KMS-11 (cell line): Measurements from ENCODE around the gene SDHAF3.
"Not testable (repeated sequence)": the region's sequence is repeated elsewhere in the genome, so short reads cannot be mapped to it uniquely, and the experiment has no call there.

ENCODE experiments used
- H2AFZ ChIP-seq: fragments of 200-600 bp; sonication (generic); 2 replicates; pipeline ENCODE4 v1.6.1; 2016; ENCODE audit warnings: antibody characterized with exemption, mixed run types, low read depth
- H3K27ac ChIP-seq: fragments of 200-600 bp; sonication (generic); 2 replicates; pipeline ENCODE4 v1.6.1; 2016; ENCODE audit warnings: mild to moderate bottlenecking, mixed run types
- H3K27me3 ChIP-seq: fragments of 200-600 bp; sonication (generic); 2 replicates; pipeline ENCODE4 v1.6.1; 2017; ENCODE audit warnings: mild to moderate bottlenecking, low read depth, mixed run types, moderate library complexity; ENCODE audit not compliant: insufficient read depth
- H3K36me3 ChIP-seq: fragments of 200-600 bp; sonication (generic); 2 replicates; pipeline ENCODE4 v1.6.1; 2017; ENCODE audit warnings: mild to moderate bottlenecking, mixed run types; ENCODE audit not compliant: insufficient read depth
- H3K4me1 ChIP-seq: fragments of 200-600 bp; sonication (generic); 2 replicates; pipeline ENCODE4 v1.6.1; 2016; ENCODE audit warnings: mild to moderate bottlenecking, low read depth, mixed run types; ENCODE audit not compliant: poor library complexity, severe bottlenecking
- H3K4me2 ChIP-seq: fragments of 200-600 bp; sonication (generic); 2 replicates; pipeline ENCODE4 v1.7.0; 2016; ENCODE audit warnings: mild to moderate bottlenecking, mixed run types
- H3K4me3 ChIP-seq: fragments of 200-600 bp; sonication (generic); IDR thresholded peaks from 2 replicates; pipeline ENCODE4 v1.6.1; 2017; ENCODE audit warnings: low read depth, low read length, mixed read lengths; ENCODE audit not compliant: insufficient read depth
- H3K79me2 ChIP-seq: fragments of 200-600 bp; sonication (generic); 2 replicates; pipeline ENCODE4 v1.6.1; 2016; ENCODE audit warnings: low read depth, mixed run types; ENCODE audit not compliant: insufficient read depth
- H3K9ac ChIP-seq: fragments of 200-600 bp; sonication (generic); 2 replicates; pipeline ENCODE4 v1.6.1; 2016; ENCODE audit warnings: mild to moderate bottlenecking, mixed run types
- H4K20me1 ChIP-seq: fragments of 200-600 bp; sonication (generic); 2 replicates; pipeline ENCODE4 v1.6.1; 2016; ENCODE audit warnings: mild to moderate bottlenecking, mixed run types; ENCODE audit not compliant: insufficient read depth
- CTCF ChIP-seq: fragments of 200-600 bp; sonication (generic); conservative IDR thresholded peaks from 2 replicates; pipeline ENCODE4 v1.6.1; 2017; ENCODE audit warnings: low read depth, mild to moderate bottlenecking, antibody characterized with exemption, low read length, moderate library complexity, mixed read lengths

SDHAF3 gene

GRCh38 chr7:97179454-97180104 lies 62.1 kb downstream of the SDHAF3 start:
- TF ChIP-seq CTCF = peak; percentile 89
- no peak overlapping the region for H3K4me2 ChIP-seq
- H3K4me1 ChIP-seq = no peaks in the 10 kb centered on the region
- H2AFZ ChIP-seq = no peak overlapping the region
- H3K27ac ChIP-seq = no peak overlapping the region
- no peak overlapping the region for H3K9ac ChIP-seq
- no peaks in the 10 kb centered on the region for H3K36me3 ChIP-seq
- no peaks in the 10 kb centered on the region for H4K20me1 ChIP-seq
- H3K79me2 ChIP-seq = no peaks in the 10 kb centered on the region
- H3K4me3 ChIP-seq = no peak overlapping the region
- H3K27me3 ChIP-seq = no peaks in the 10 kb centered on the region

GRCh38 chr7:97187067-97187466 lies 69.6 kb downstream of the SDHAF3 start:
- Histone ChIP-seq H3K79me2 (no peaks in the 10 kb centered on the region), H2AFZ (no peak overlapping the region), H3K4me3 (no peak overlapping the region), H3K36me3 (no peaks in the 10 kb centered on the region), H3K27ac (no peak overlapping the region), H3K4me2 (no peak overlapping the region), H3K4me1 (no peaks in the 10 kb centered on the region), H3K27me3 (no peaks in the 10 kb centered on the region), H4K20me1 (no peaks in the 10 kb centered on the region), H3K9ac (no peak overlapping the region)
- TF ChIP-seq CTCF = no peak

- not testable (repeated sequence) for H3K9ac ChIP-seq, H3K27me3 ChIP-seq, H3K36me3 ChIP-seq, H2AFZ ChIP-seq, H3K4me2 ChIP-seq, H3K4me3 ChIP-seq, H3K27ac ChIP-seq, H4K20me1 ChIP-seq, H3K4me1 ChIP-seq, H3K79me2 ChIP-seq
These were observed 78.7 kb downstream of the SDHAF3 start for GRCh38 chr7:97196174-97196573.

- H3K4me3 ChIP-seq = no peak overlapping the region
- H3K27me3 ChIP-seq = no peaks in the 10 kb centered on the region
- no peak overlapping the region for H3K9ac ChIP-seq
- H3K4me1 ChIP-seq = no peaks in the 10 kb centered on the region
- TF ChIP-seq CTCF = no peak
- no peaks in the 10 kb centered on the region for H4K20me1 ChIP-seq
- H3K27ac ChIP-seq = no peak overlapping the region
- no peak overlapping the region for H3K4me2 ChIP-seq
- H3K36me3 ChIP-seq = no peaks in the 10 kb centered on the region; the same call in 1 of the 2 replicates
- H3K79me2 ChIP-seq = no peaks in the 10 kb centered on the region
- no peak overlapping the region for H2AFZ ChIP-seq
These were observed 81.1 kb downstream of the SDHAF3 start for GRCh38 chr7:97198596-97198995.

GRCh38 chr7:97200018-97200417 lies 82.5 kb downstream of the SDHAF3 start:
- Histone ChIP-seq H3K9ac (no peak overlapping the region), H3K27ac (no peak overlapping the region), H3K4me2 (no peak overlapping the region)

More at GRCh38 chr7:97200018-97200417, 82.5 kb downstream of the SDHAF3 start:
- Histone ChIP-seq H3K36me3 (no peaks in the 10 kb centered on the region; the same call in 1 of the 2 replicates), H3K79me2 (no peaks in the 10 kb centered on the region), H2AFZ (no peak overlapping the region), H3K4me3 (no peak overlapping the region), H4K20me1 (no peaks in the 10 kb centered on the region), H3K27me3 (no peaks in the 10 kb centered on the region), H3K4me1 (peaks cover 11% of the 10 kb centered on the region)
- no peak for TF ChIP-seq CTCF
